Brain microvascular endothelial cell (primary cell): ENCODE measurements around the gene ZNF84.

ENCODE experiments used
- DNase-seq: peaks from one replicate; pipeline ENCODE4 v3.0.0-alpha.2; 2020
- H3K27ac ChIP-seq: fragments of 250-450 bp; sonication (Bioruptor Pico); 2 replicates; pipeline ENCODE4 v1.5.1; 2020; ENCODE audit warnings: mild to moderate bottlenecking, moderate library complexity
- H3K27me3 ChIP-seq: fragments of 250-450 bp; sonication (Bioruptor Pico); replicated peaks from 2 replicates; pipeline ENCODE4 v1.5.1; 2020; ENCODE audit warnings: mild to moderate bottlenecking
- H3K36me3 ChIP-seq: fragments of 250-450 bp; sonication (Bioruptor Pico); replicated peaks from 2 replicates; pipeline ENCODE4 v1.5.1; 2020; ENCODE audit warnings: mild to moderate bottlenecking
- H3K4me3 ChIP-seq: 2 replicates; pipeline ENCODE4 v1.5.1; 2011; ENCODE audit warnings: low read depth, mild to moderate bottlenecking, control low read depth, low read length, moderate library complexity
- CTCF ChIP-seq: IDR thresholded peaks from 2 replicates; pipeline ENCODE4 v1.5.1; 2011; ENCODE audit warnings: low read depth, mild to moderate bottlenecking, moderate library complexity, low read length, control low read depth, inconsistent platforms; ENCODE audit errors: missing control alignments
- in situ Hi-C: cut with HindIII; loops from 2 replicates; pipeline ENCODE4 v1.10.0; 2017; ENCODE audit warnings: low sequenced_read_pairs, low pct_ligation_motif_present

The ZNF84 gene

GRCh38 chr12:133063556-133063955 lies 26.2 kb downstream of the ZNF84 start:
- H3K27me3 ChIP-seq = no peaks in the 10 kb centered on the region
- no peak for TF ChIP-seq CTCF
- H3K36me3 ChIP-seq = peaks cover 5% of the 10 kb centered on the region
- in situ Hi-C loops = no loop called here
- H3K27ac ChIP-seq = no peak overlapping the region
- no peak overlapping the region for H3K4me3 ChIP-seq
- no peak for DNase-seq

DNA sequence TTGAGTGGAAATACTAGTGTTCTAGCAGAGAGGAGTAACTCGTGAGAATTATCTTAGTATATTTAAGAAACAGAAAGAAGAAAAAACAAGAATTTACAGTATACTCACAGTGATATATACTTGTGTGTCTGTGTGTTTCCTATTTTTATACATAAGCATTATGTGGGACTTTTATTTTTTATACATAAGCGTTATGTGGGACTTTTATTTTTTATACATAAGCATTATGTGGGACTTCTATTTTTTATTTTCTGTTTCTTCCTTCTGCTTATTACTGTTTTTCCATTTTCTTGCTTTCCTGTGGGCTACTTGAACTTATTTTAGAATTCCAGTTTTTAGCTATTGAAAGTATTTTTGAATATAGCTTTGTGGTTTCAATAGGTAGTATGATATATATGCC lies 36.5 kb downstream of the ZNF84 start:
- H3K36me3 ChIP-seq = no peaks in the 10 kb centered on the region
- H3K27ac ChIP-seq = no peak overlapping the region
- H3K27me3 ChIP-seq = no peaks in the 10 kb centered on the region
- no peak for DNase-seq
- H3K4me3 ChIP-seq = no peak overlapping the region
- no peak for TF ChIP-seq CTCF
- in situ Hi-C loops = no loop called here

DNA sequence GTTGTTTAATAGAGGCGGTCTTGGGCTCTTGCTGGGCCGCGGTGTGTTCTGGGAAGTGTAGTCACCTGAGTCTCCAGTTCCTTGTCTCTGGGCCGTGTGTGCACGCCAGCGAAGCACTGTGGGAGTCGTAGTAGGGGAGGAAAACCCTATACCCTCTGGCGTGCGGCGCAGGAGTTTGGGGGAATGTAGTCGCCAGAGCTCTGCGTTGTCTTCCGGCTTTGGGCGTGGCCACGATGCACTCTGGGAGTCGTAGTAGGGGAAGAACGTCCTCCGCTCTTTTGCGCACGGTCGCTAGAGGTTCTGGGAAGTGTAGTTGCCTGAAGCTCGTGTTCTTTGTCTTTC lies 42.7 kb downstream of the ZNF84 start:
- peak overlapping the region; percentile 99 for H3K27ac ChIP-seq
- DNase-seq = peak; percentile 99
- peaks cover 26% of the 10 kb centered on the region for H3K36me3 ChIP-seq
- in situ Hi-C loops = no loop called here
- TF ChIP-seq CTCF = no peak
- peak overlapping the region; percentile 92 for H3K4me3 ChIP-seq
- no peaks in the 10 kb centered on the region for H3K27me3 ChIP-seq

- H3K4me3 ChIP-seq = peak within 1 kb of the TSS; percentile 92
- in situ Hi-C loops = no loop called here
- no peaks in the 10 kb centered on the region for H3K27me3 ChIP-seq
- peak; percentile 35 for TF ChIP-seq CTCF
- peak within 1 kb of the TSS; percentile 99 for H3K27ac ChIP-seq
- H3K36me3 ChIP-seq = peaks cover 32% of the 10 kb centered on the region
- peak; percentile 97 for DNase-seq
These were observed 43.3 kb downstream of the ZNF84 start, which contains the start of gene ZNF140 for GRCh38 chr12:133080368-133081158. ZNF140 (plus strand) TSS chr12:133080923; CDS start chr12:133081321, 398 bp downstream.

- in situ Hi-C loops = no loop called here
- no peak for TF ChIP-seq CTCF
- no peak for DNase-seq
These were observed 44.0 kb downstream of the ZNF84 start for GRCh38 chr12:133081159-133081780.

More at GRCh38 chr12:133081159-133081780, 44.0 kb downstream of the ZNF84 start:
- Histone ChIP-seq H3K36me3 (peaks cover 38% of the 10 kb centered on the region), H3K27me3 (no peaks in the 10 kb centered on the region), H3K4me3 (peak overlapping the region; percentile 92), H3K27ac (peak overlapping the region; percentile 99)
